IMR-90 (cell line): Measurements from ENCODE around the gene POLD1. TPM values are rescaled to one million over a fixed set of nuclear protein-coding genes. Genes with fewer than 3 reads are reported as not detected.

Source experiments
- ATAC-seq: fragments of 200-7000 bp; cut with Tn5 transposase; 2 replicates; pipeline ENCODE4 v1.9.1; 2020; ENCODE audit warnings: low read depth, mild to moderate bottlenecking, moderate library complexity
- BruUV-seq: library from RNA; stranded (reverse); fragments of 400-500 nt; replicated peaks from 2 replicates; lab custom pipeline; 2021; lab: Mats Ljungman, UMichigan
- CTCF ChIA-PET: fragments of 300-600 bp; formaldehyde crosslinking; extraction: SDS; loops from one replicate; lab custom pipeline; 2021; ENCODE audit warnings: antibody characterized with exemption; lab: Yijun Ruan, JAX
- POLR2A ChIA-PET: fragments of 300-600 bp; sonication (Branson Sonifier 250); formaldehyde crosslinking; loops from one replicate; lab custom pipeline; 2022; ENCODE audit warnings: antibody characterized with exemption; ENCODE audit not compliant: unreplicated experiment; lab: Charles Lee
- DNase-seq: peaks from one replicate; pipeline ENCODE4 v3.0.0; 2013
- H2AFZ ChIP-seq: replicated peaks from 2 replicates; pipeline ENCODE3; 2013; ENCODE audit warnings: low read length, mild to moderate bottlenecking; ENCODE audit not compliant: poor library complexity
- H2AK5ac ChIP-seq: 2 replicates; pipeline ENCODE4 v1.6.1; 2013; ENCODE audit warnings: low read depth, low read length, inconsistent platforms
- H2AK9ac ChIP-seq: replicated peaks from 2 replicates; pipeline ENCODE3; 2013; ENCODE audit warnings: mild to moderate bottlenecking, low read depth, low read length, moderate library complexity; ENCODE audit not compliant: poor library complexity
- H2BK120ac ChIP-seq: 2 replicates; pipeline ENCODE4 v1.6.1; 2013; ENCODE audit warnings: low read depth, low read length, inconsistent platforms
- H2BK15ac ChIP-seq: 3 replicates; pipeline ENCODE4 v1.6.1; 2013; ENCODE audit warnings: low read depth, low read length, inconsistent platforms
- H2BK20ac ChIP-seq: 2 replicates; pipeline ENCODE4 v1.6.1; 2013; ENCODE audit warnings: low read depth, mild to moderate bottlenecking, inconsistent platforms, low read length, moderate library complexity
- H2BK5ac ChIP-seq: 2 replicates; pipeline ENCODE4 v1.6.1; 2013; ENCODE audit warnings: mild to moderate bottlenecking, low read depth, low read length, inconsistent platforms; ENCODE audit not compliant: poor library complexity, severe bottlenecking
- H3K14ac ChIP-seq: replicated peaks from 2 replicates; pipeline ENCODE4 v1.6.1; 2013; ENCODE audit warnings: low read depth, low read length, inconsistent platforms
- H3K18ac ChIP-seq: 2 replicates; pipeline ENCODE4 v1.6.1; 2013; ENCODE audit warnings: low read depth, low read length, control low read depth
- H3K23ac ChIP-seq: 2 replicates; pipeline ENCODE4 v1.6.1; 2013; ENCODE audit warnings: low read depth, low read length, inconsistent platforms
- H3K27ac ChIP-seq: 2 replicates; pipeline ENCODE4 v1.5.1; 2013; ENCODE audit warnings: mild to moderate bottlenecking, control low read depth, low read length; ENCODE audit not compliant: insufficient read depth
- H3K27me3 ChIP-seq: 2 replicates; pipeline ENCODE4 v1.6.1; 2013; ENCODE audit warnings: low read length; ENCODE audit not compliant: control insufficient read depth, insufficient read depth
- H3K36me3 ChIP-seq: 2 replicates; pipeline ENCODE4 v1.6.1; 2013; ENCODE audit warnings: low read length, mixed read lengths; ENCODE audit not compliant: control insufficient read depth, insufficient read depth
- H3K4ac ChIP-seq: 2 replicates; pipeline ENCODE4 v1.6.1; 2013; ENCODE audit warnings: low read depth, low read length, inconsistent platforms
- H3K4me1 ChIP-seq: 2 replicates; pipeline ENCODE4 v1.6.1; 2013; ENCODE audit warnings: low read length, mixed read lengths; ENCODE audit not compliant: control insufficient read depth, insufficient read depth
- H3K4me2 ChIP-seq: 2 replicates; pipeline ENCODE4 v1.6.1; 2013; ENCODE audit warnings: low read depth, mild to moderate bottlenecking, control low read depth, low read length, moderate library complexity
- H3K4me3 ChIP-seq: 2 replicates; pipeline ENCODE4 v1.5.1; 2013; ENCODE audit warnings: low read depth, mild to moderate bottlenecking, control low read depth, low read length, moderate library complexity; ENCODE audit not compliant: insufficient read depth
- H3K56ac ChIP-seq: 2 replicates; pipeline ENCODE4 v1.6.1; 2013; ENCODE audit warnings: low read length, inconsistent platforms; ENCODE audit not compliant: insufficient read depth; ENCODE audit errors: extremely low read depth
- H3K79me1 ChIP-seq, 2 experiments: 2 replicates each; pipeline ENCODE4 v1.6.1; 2013; ENCODE audit warnings: low read length in 2 of 2, inconsistent platforms in 1 of 2, low read depth in 1 of 2
- H3K9ac ChIP-seq: 2 replicates; pipeline ENCODE4 v1.6.1; 2013; ENCODE audit warnings: low read depth, low read length, control low read depth
- H3K9me1 ChIP-seq: 2 replicates; pipeline ENCODE4 v1.6.1; 2013; ENCODE audit warnings: low read length, inconsistent platforms; ENCODE audit not compliant: insufficient read depth
- H3K9me3 ChIP-seq: 2 replicates; pipeline ENCODE4 v1.6.1; 2013; ENCODE audit warnings: low read length; ENCODE audit not compliant: control insufficient read depth, insufficient read depth
- H4K20me1 ChIP-seq: 2 replicates; pipeline ENCODE4 v1.6.1; 2013; ENCODE audit warnings: low read length, inconsistent platforms; ENCODE audit not compliant: insufficient read depth
- H4K5ac ChIP-seq: 2 replicates; pipeline ENCODE4 v1.6.1; 2013; ENCODE audit warnings: mild to moderate bottlenecking, low read depth, low read length, control low read depth
- H4K8ac ChIP-seq, 2 experiments: 2 replicates each; pipeline ENCODE4 v1.6.1; 2013; ENCODE audit warnings: low read depth in 2 of 2, low read length in 2 of 2, control low read depth in 1 of 2, inconsistent platforms in 1 of 2
- H4K91ac ChIP-seq: 2 replicates; pipeline ENCODE4 v1.6.1; 2013; ENCODE audit warnings: low read depth, low read length, inconsistent platforms; ENCODE audit not compliant: insufficient read depth
- CEBPB ChIP-seq: IDR thresholded peaks from 2 replicates; pipeline ENCODE4 v1.6.1; 2012; ENCODE audit warnings: low read depth, low read length, improper control_type of control experiment
- CHD1 ChIP-seq: IDR thresholded peaks from 2 replicates; pipeline ENCODE4 v1.6.1; 2012; ENCODE audit warnings: low read depth, low read length, improper control_type of control experiment
- CTCF ChIP-seq: conservative IDR thresholded peaks from 2 replicates; pipeline ENCODE4 v1.5.1; 2012; ENCODE audit warnings: mild to moderate bottlenecking, low read depth, low read length, improper control_type of control experiment
- ELK1 ChIP-seq: fragments of 150-350 bp; IDR thresholded peaks from 2 replicates; pipeline ENCODE4 v1.6.1; 2016; ENCODE audit warnings: low read depth, mild to moderate bottlenecking, low read length, moderate library complexity, borderline replicate concordance
- FOS ChIP-seq: fragments of 150-350 bp; IDR thresholded peaks from 2 replicates; pipeline ENCODE4 v1.6.1; 2016; ENCODE audit warnings: low read depth, low read length
- MAFK ChIP-seq: IDR thresholded peaks from 2 replicates; pipeline ENCODE4 v1.6.1; 2012; ENCODE audit warnings: low read depth, low read length, improper control_type of control experiment
- MAZ ChIP-seq: IDR thresholded peaks from 2 replicates; pipeline ENCODE4 v1.6.1; 2012; ENCODE audit warnings: low read depth, mild to moderate bottlenecking, low read length, improper control_type of control experiment, moderate library complexity, borderline replicate concordance
- MXI1 ChIP-seq: IDR thresholded peaks from 2 replicates; pipeline ENCODE4 v1.6.1; 2012; ENCODE audit warnings: low read depth, mild to moderate bottlenecking, low read length, moderate library complexity, borderline replicate concordance
- NFE2L2 ChIP-seq: fragments of 150-350 bp; IDR thresholded peaks from 2 replicates; pipeline ENCODE4 v1.6.1; 2016; ENCODE audit warnings: low read depth, mild to moderate bottlenecking, low read length
- POLR2A ChIP-seq: IDR thresholded peaks from 2 replicates; pipeline ENCODE4 v1.6.1; 2012; ENCODE audit warnings: mild to moderate bottlenecking, low read depth, low read length
- RAD21 ChIP-seq: IDR thresholded peaks from 2 replicates; pipeline ENCODE4 v1.6.1; 2012; ENCODE audit warnings: low read length, improper control_type of control experiment
- RCOR1 ChIP-seq: IDR thresholded peaks from 2 replicates; pipeline ENCODE4 v1.6.1; 2012; ENCODE audit warnings: mild to moderate bottlenecking, low read length, improper control_type of control experiment; ENCODE audit not compliant: insufficient replicate concordance
- SMC3 ChIP-seq: fragments of 150-350 bp; IDR thresholded peaks from 2 replicates; pipeline ENCODE4 v1.6.1; 2016; ENCODE audit warnings: low read depth, mild to moderate bottlenecking, antibody characterized with exemption, low read length, moderate library complexity
- USF2 ChIP-seq: fragments of 150-350 bp; IDR thresholded peaks from 2 replicates; pipeline ENCODE4 v1.6.1; 2017; ENCODE audit warnings: mild to moderate bottlenecking, antibody characterized with exemption, low read length, low read depth
- WGBS, 2 experiments: methylation state at CpG; one replicate each; pipeline versions ENCODE4 v1.1.5 to v1.1.7; 2013; ENCODE audit warnings: missing lambda C conversion rate in 2 of 2; ENCODE audit not compliant: insufficient read length in 1 of 2; ENCODE audit errors: extremely low coverage in 2 of 2; 5-methylcytosine and 5-hydroxymethylcytosine counted together
- dilution Hi-C: fragments of 300-500 bp; cut with HindIII; formaldehyde crosslinking; loops from one replicate; pipeline ENCODE4 v1.14.3; 2018; ENCODE audit warnings: low sequenced_read_pairs; ENCODE audit not compliant: unreplicated experiment
- in situ Hi-C: fragments of 300-500 bp; cut with MboI; formaldehyde crosslinking; loops from 3 replicates; pipeline ENCODE4 v1.14.3; 2019; ENCODE audit warnings: low sequenced_read_pairs, inconsistent platforms, mixed read lengths
- intact Hi-C: fragments of 100-400 bp; cut with micrococcal nuclease; formaldehyde crosslinking; loops from 2 replicates; pipeline ENCODE4 v1.10.0; 2022
- polyA plus RNA-seq, 3 experiments: library from polyadenylated mRNA; depleted of rRNA; stranded (reverse); fragments of >200 nt; gene quantifications; 2 replicates each; pipeline ENCODE4 v1.2.3, GENCODE V29; 2012; ENCODE audit warnings: low replicate concordance in 1 of 3
- total RNA-seq: library from RNA; depleted of rRNA; stranded (reverse); fragments of >200 nt; gene quantifications from 2 replicates; pipeline ENCODE4 v1.2.3, GENCODE V29; 2012

Gene POLD1
- total and polyA plus RNA-seq, 2 of the 4 experiments (the other 2 are of a cell fraction), result 13.8 to 28.9 TPM

- Histone ChIP-seq H2BK120ac (no peak overlapping the region), H3K4ac (no peak overlapping the region), H3K23ac (no peak overlapping the region), H3K9me3 (no peaks in the 10 kb centered on the region), H2AK9ac (no peak overlapping the region), H3K4me1 (no peaks in the 10 kb centered on the region), H2BK20ac (no peak overlapping the region), H2BK15ac (no peak overlapping the region), H3K27me3 (peaks cover 8% of the 10 kb centered on the region; the same call in 1 of the 2 replicates), H3K9ac (no peak overlapping the region), H2BK5ac (no peak overlapping the region), H4K8ac (no peak overlapping the region), H4K20me1 (no peaks in the 10 kb centered on the region), H3K4me2 (no peak overlapping the region), H3K4me3 (no peak overlapping the region), H2AFZ (no peak overlapping the region), H4K5ac (no peak overlapping the region), H3K18ac (no peak overlapping the region), H3K14ac (no peak overlapping the region), H3K36me3 (no peaks in the 10 kb centered on the region), H3K27ac (no peak overlapping the region), H3K9me1 (no peaks in the 10 kb centered on the region), H4K91ac (no peak overlapping the region), H3K56ac (no peak overlapping the region), H2AK5ac (no peak overlapping the region), H3K79me1 (no peaks in the 10 kb centered on the region)
- DNase-seq (no peak), ATAC-seq (no peak)
- ChIA-PET CTCF (interaction anchor here (1.0 kb wide), 1 partner anchor 93 kb away, joined by 3 read pairs; no protein-coding TSS in a partner anchor), POLR2A (no interaction called here)
- intact Hi-C loops (no loop called here), in situ Hi-C loops (loop anchor here (5.0 kb wide), 1 partner anchor 96 kb away; the partner anchor contains the start of gene NAPSA), dilution Hi-C loops (no loop called here)
- TF ChIP-seq CHD1, result no peak
- TF ChIP-seq CEBPB, result no peak
- TF ChIP-seq NFE2L2, result no peak
- TF ChIP-seq FOS, result no peak
- no peak for TF ChIP-seq ELK1
- TF ChIP-seq RCOR1, result no peak
- no peak for TF ChIP-seq CTCF
- TF ChIP-seq RAD21, result no peak
- no peak for TF ChIP-seq POLR2A
- TF ChIP-seq MXI1, result no peak
- TF ChIP-seq MAZ, result no peak
- no peak for TF ChIP-seq SMC3
- no peak for TF ChIP-seq USF2
- TF ChIP-seq MAFK, result no peak
- WGBS, 2 experiments, result no CpG with 5 or more reads among the region's 7 CpGs
- no TSS peak for BruUV-seq
Measured at GRCh38 chr19:50462970-50463369, 78.8 kb downstream of the POLD1 start.
